A549 (cell line): Measurements from ENCODE around the gene UBE3C. TPM values are rescaled to one million over a fixed set of nuclear protein-coding genes. Genes with fewer than 3 reads are reported as not detected.

Experiments
- ATAC-seq, 2 experiments: fragments of 200-7000 bp in 1 of 2; fragments of >200 bp in 1 of 2; cut with Nextera tagmentation in 1 of 2; cut with Tn5 transposase in 1 of 2; 3 replicates each; pipeline versions ENCODE4 v1.8.0 to v1.9.1; 2018 to 2020; ENCODE audit warnings: mild to moderate bottlenecking in 1 of 2, moderate library complexity in 1 of 2
- CTCF ChIA-PET: fragments of 300-600 bp; sonication (Branson Sonifier 250); formaldehyde crosslinking; extraction: SDS; loops from one replicate; lab custom pipeline; 2021; ENCODE audit warnings: antibody characterized with exemption, inconsistent platforms; lab: Yijun Ruan, JAX
- POLR2A ChIA-PET: fragments of 350-600 bp; formaldehyde crosslinking; extraction: SDS; loops from one replicate; lab custom pipeline; 2021; ENCODE audit warnings: antibody characterized with exemption, inconsistent platforms; lab: Yijun Ruan, JAX
- DNase-seq, 2 experiments: peaks; one replicate each; pipeline versions ENCODE4 v3.0.0 to v3.0.0-alpha.2; 2011 to 2016; ENCODE audit warnings: low read depth in 1 of 2, low spot score in 1 of 2
- FAIRE-seq: peaks from 2 replicates; lab custom pipeline; 2011; peaks lifted over from hg19 to GRCh38; lab: Jason Lieb, UNC
- H3K27ac ChIP-seq, 2 experiments: fragments of >200 bp; sonication (Bioruptor Twin); formaldehyde crosslinking; 3 replicates each; pipeline ENCODE4 v1.5.1; 2016 to 2017
- H3K4me1 ChIP-seq: fragments of >200 bp; sonication (Bioruptor Twin); formaldehyde crosslinking; 3 replicates; pipeline ENCODE4 v1.6.1; 2016
- H3K4me2 ChIP-seq: fragments of >200 bp; sonication (Bioruptor Twin); formaldehyde crosslinking; 3 replicates; pipeline ENCODE4 v1.6.1; 2016
- H3K4me3 ChIP-seq: fragments of >200 bp; sonication (Bioruptor Twin); formaldehyde crosslinking; 3 replicates; pipeline ENCODE4 v1.5.1; 2016
- H3K9me3 ChIP-seq: fragments of >200 bp; sonication (Bioruptor Twin); formaldehyde crosslinking; 3 replicates; pipeline ENCODE4 v1.6.1; 2016
- BHLHE40 ChIP-seq: IDR thresholded peaks from 2 replicates; pipeline ENCODE4 v1.6.1; 2012; ENCODE audit warnings: low read depth, low read length, inconsistent platforms
- CBX2 ChIP-seq: fragments of 200-600 bp; sonication (generic); IDR thresholded peaks from 2 replicates; pipeline ENCODE4 v1.6.1; 2016; ENCODE audit warnings: low read depth, mild to moderate bottlenecking, borderline replicate concordance
- CBX8 ChIP-seq: fragments of 200-600 bp; sonication (generic); IDR thresholded peaks from 2 replicates; pipeline ENCODE4 v1.6.1; 2016
- CEBPB ChIP-seq, 2 experiments: fragments of >200 bp in 1 of 2; sonication (Bioruptor Twin) in 1 of 2; formaldehyde crosslinking in 1 of 2; IDR thresholded peaks; 2 replicates each; pipeline ENCODE4 v1.6.1; 2012 to 2016
- CHD2 ChIP-seq: fragments of 150-350 bp; IDR thresholded peaks from 2 replicates; pipeline ENCODE4 v1.6.1; 2014; ENCODE audit warnings: low read length; ENCODE audit not compliant: partially characterized antibody
- CHD4 ChIP-seq: fragments of 200-600 bp; sonication (generic); IDR thresholded peaks from 2 replicates; pipeline ENCODE4 v1.6.1; 2016; ENCODE audit warnings: antibody characterized with exemption, mild to moderate bottlenecking, borderline replicate concordance
- EHMT2 ChIP-seq: fragments of 200-600 bp; sonication (generic); IDR thresholded peaks from 2 replicates; pipeline ENCODE4 v1.6.1; 2016; ENCODE audit warnings: antibody characterized with exemption, low read depth, mild to moderate bottlenecking, moderate library complexity
- ESRRA ChIP-seq: fragments of 150-350 bp; IDR thresholded peaks from 2 replicates; pipeline ENCODE4 v1.6.1; 2014; ENCODE audit warnings: mild to moderate bottlenecking, low read length, borderline replicate concordance
- GATA3 ChIP-seq: IDR thresholded peaks from 2 replicates; pipeline ENCODE4 v1.6.1; 2012; ENCODE audit warnings: borderline replicate concordance
- HEYL ChIP-seq: fragments of 250-450 bp; sonication (Bioruptor Pico); IDR thresholded peaks from 2 replicates; pipeline ENCODE4 v1.8.0; 2021; ENCODE audit warnings: mild to moderate bottlenecking, moderate library complexity
- HOXB13 ChIP-seq: fragments of 250-450 bp; sonication (Bioruptor Pico); IDR thresholded peaks from 2 replicates; pipeline ENCODE4 v1.5.0; 2020; ENCODE audit warnings: low read depth, mild to moderate bottlenecking, moderate library complexity
- HOXB5 ChIP-seq: fragments of 250-450 bp; sonication (Bioruptor Pico); IDR thresholded peaks from 2 replicates; pipeline ENCODE4 v1.5.0; 2020; ENCODE audit warnings: mild to moderate bottlenecking, moderate library complexity
- JUN ChIP-seq, 2 experiments: fragments of >200 bp; sonication (Bioruptor Twin); formaldehyde crosslinking; IDR thresholded peaks; 2 replicates in 1 of 2; 3 replicates in 1 of 2; pipeline ENCODE4 v1.6.1; 2016 to 2017
- JUNB ChIP-seq: fragments of >200 bp; sonication (Bioruptor Twin); formaldehyde crosslinking; IDR thresholded peaks from 2 replicates; pipeline ENCODE4 v1.6.1; 2016
- KDM1A ChIP-seq: fragments of 200-600 bp; sonication (generic); IDR thresholded peaks from 2 replicates; pipeline ENCODE4 v1.6.1; 2016; ENCODE audit warnings: low read depth, mild to moderate bottlenecking
- KDM5A ChIP-seq: fragments of 200-600 bp; sonication (generic); IDR thresholded peaks from 2 replicates; pipeline ENCODE4 v1.6.1; 2016; ENCODE audit warnings: antibody characterized with exemption, mild to moderate bottlenecking
- MAFK ChIP-seq: fragments of 450-650 bp; IDR thresholded peaks from 2 replicates; pipeline ENCODE4 v1.6.1; 2014; ENCODE audit not compliant: partially characterized antibody
- NPAS2 ChIP-seq: fragments of 250-450 bp; sonication (Bioruptor Pico); IDR thresholded peaks from 2 replicates; pipeline ENCODE4 v1.8.0; 2022; ENCODE audit warnings: mild to moderate bottlenecking, moderate library complexity, borderline replicate concordance
- NR3C1 ChIP-seq: fragments of >200 bp; sonication (Bioruptor Twin); formaldehyde crosslinking; IDR thresholded peaks from 3 replicates; pipeline ENCODE4 v1.6.1; 2017
- PBX3 ChIP-seq: IDR thresholded peaks from 2 replicates; pipeline ENCODE4 v1.6.1; 2012
- PHF8 ChIP-seq: fragments of 200-600 bp; sonication (generic); IDR thresholded peaks from 2 replicates; pipeline ENCODE4 v1.6.1; 2016; ENCODE audit warnings: low read depth, mild to moderate bottlenecking, antibody characterized with exemption, moderate library complexity, borderline replicate concordance
- POLR2A ChIP-seq: IDR thresholded peaks from 2 replicates; pipeline ENCODE4 v1.6.1; 2012; ENCODE audit warnings: mild to moderate bottlenecking, low read length
- REST ChIP-seq: fragments of 200-600 bp; sonication (generic); IDR thresholded peaks from 2 replicates; pipeline ENCODE4 v1.6.1; 2016; ENCODE audit warnings: antibody characterized with exemption, mild to moderate bottlenecking, moderate library complexity
- RNF2 ChIP-seq: fragments of 200-600 bp; sonication (generic); IDR thresholded peaks from 2 replicates; pipeline ENCODE4 v1.6.1; 2016; ENCODE audit warnings: low read depth, mild to moderate bottlenecking, antibody characterized with exemption, moderate library complexity, borderline replicate concordance
- SMC3 ChIP-seq: fragments of >200 bp; sonication (Bioruptor Twin); formaldehyde crosslinking; IDR thresholded peaks from 3 replicates; pipeline ENCODE4 v1.6.1; 2018; ENCODE audit warnings: inconsistent platforms
- SREBF2 ChIP-seq: fragments of 450-650 bp; IDR thresholded peaks from 2 replicates; pipeline ENCODE4 v1.6.1; 2014; ENCODE audit warnings: mild to moderate bottlenecking, moderate library complexity
- TP53 ChIP-seq: fragments of 250-450 bp; sonication (Bioruptor Pico); IDR thresholded peaks from 2 replicates; pipeline ENCODE4 v1.5.0; 2021; ENCODE audit warnings: mild to moderate bottlenecking, moderate library complexity
- ZC3H11A ChIP-seq: fragments of 450-650 bp; IDR thresholded peaks from 2 replicates; pipeline ENCODE4 v1.6.1; 2014; ENCODE audit warnings: antibody characterized with exemption, mild to moderate bottlenecking
- ZFP36 ChIP-seq: fragments of 450-650 bp; IDR thresholded peaks from 2 replicates; pipeline ENCODE4 v1.6.1; 2014; ENCODE audit warnings: borderline replicate concordance; ENCODE audit not compliant: partially characterized antibody
- ZNF302 ChIP-seq: fragments of 250-450 bp; sonication (Bioruptor Pico); IDR thresholded peaks from 2 replicates; pipeline ENCODE4 v1.9.0; 2021; ENCODE audit warnings: inconsistent platforms, mild to moderate bottlenecking, moderate library complexity
- ZSCAN20 ChIP-seq: fragments of 250-450 bp; sonication (Bioruptor Pico); IDR thresholded peaks from 2 replicates; pipeline ENCODE4 v1.8.0; 2022; ENCODE audit warnings: mild to moderate bottlenecking, moderate library complexity
- WGBS: methylation state at CpG from one replicate; pipeline ENCODE4 v1.1.6; 2017; ENCODE audit errors: missing lambda C conversion rate; 5-methylcytosine and 5-hydroxymethylcytosine counted together
- polyA plus RNA-seq, 4 experiments: library from polyadenylated mRNA; depleted of rRNA in 3 of 4; stranded (reverse); fragments of >200 nt; fragmentation: RNase III in 1 of 4; extraction: RNeasy Plus Mini Kit Qiagen cat#74134 plus additional on column Dnase treatment in 1 of 4; gene quantifications; 2 replicates in 3 of 4; 3 replicates in 1 of 4; pipeline ENCODE4 v1.2.3, GENCODE V29; 2011 to 2017
- TF ChIP-seq, protein P1 (sequence below): IDR thresholded peaks from 2 replicates; pipeline ENCODE4 v1.6.1; 2012
- TF ChIP-seq, protein P2 (sequence below): IDR thresholded peaks from 2 replicates; pipeline ENCODE4 v1.6.1; 2012; ENCODE audit warnings: low read depth, borderline replicate concordance

Gene UBE3C
- polyA plus RNA-seq, 2 of the 4 experiments (the other 2 are of a cell fraction), result 52.1 to 73.2 TPM

DNA sequence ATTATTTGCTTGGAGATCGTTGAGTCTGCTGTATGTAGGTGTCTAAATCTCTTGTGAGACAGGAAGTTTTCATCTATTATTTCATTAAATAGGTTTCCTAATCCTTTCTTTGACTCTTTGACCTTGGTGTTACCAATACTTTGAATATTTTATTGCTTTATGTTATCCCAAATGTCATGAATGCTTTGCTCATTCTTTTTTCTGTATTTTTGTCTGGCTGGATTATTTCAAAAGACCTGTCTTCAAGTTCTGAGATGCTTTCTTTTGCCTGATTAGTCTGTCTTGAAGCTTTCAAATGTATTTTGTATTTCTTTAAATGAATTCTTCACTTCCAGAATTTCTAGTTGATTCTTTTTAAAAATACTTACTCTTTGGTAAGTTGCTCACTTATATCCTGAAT lies 27.3 kb downstream of the UBE3C start:
- DNase-seq, result no peak
- TF ChIP-seq SREBF2, result no peak
- no peak for TF ChIP-seq MAFK
- TF ChIP-seq ZNF302 (CRISPR knock-in tag), result no peak
- no peak for TF ChIP-seq POLR2A
- TF ChIP-seq NPAS2 (CRISPR knock-in tag), result no peak
- no peak for TF ChIP-seq JUN (IDR thresholded peaks at IDR 0.05)
- TF ChIP-seq CHD2, result no peak
- no peak for TF ChIP-seq TP53
- TF ChIP-seq PHF8, result no peak
- TF ChIP-seq GATA3, result no peak
- TF ChIP-seq NR3C1, result no peak
- no peak for TF ChIP-seq SMC3
- TF ChIP-seq HEYL, result no peak
- TF ChIP-seq ZSCAN20 (CRISPR knock-in tag), result no peak
- Histone ChIP-seq H3K4me1 (no peaks in the 10 kb centered on the region), H3K27ac (no peak overlapping the region), H3K4me3 (no peak overlapping the region), H3K4me2 (no peak overlapping the region), H3K9me3 (no peaks in the 10 kb centered on the region)
- no peak for FAIRE-seq
- ChIA-PET CTCF (interaction anchor here (0.7 kb wide), 1 partner anchor 20 kb away, joined by 4 read pairs; no protein-coding TSS in a partner anchor), POLR2A (no interaction called here)
- no peak for ATAC-seq
- WGBS, result 77% methylated on average over 1 of the region's 1 CpG

DNA sequence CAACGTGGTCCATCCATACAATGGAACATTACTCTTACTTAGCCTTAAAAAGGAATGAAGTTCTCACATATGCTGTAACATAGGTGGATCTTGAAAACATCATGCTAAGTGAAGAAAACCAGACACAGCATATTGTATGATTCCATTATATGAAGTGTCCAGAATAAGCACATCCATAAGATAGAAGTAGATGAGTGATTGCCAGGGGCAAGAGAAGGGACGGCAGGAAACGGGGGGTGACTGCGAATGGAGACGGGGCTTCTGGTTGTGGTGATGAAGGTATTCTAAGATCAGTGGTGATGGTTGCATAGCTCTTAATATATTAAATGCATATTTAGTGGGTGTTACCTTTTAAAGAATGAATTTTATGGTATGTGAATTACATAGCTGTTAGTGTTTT lies 29.8 kb downstream of the UBE3C start:
- ATAC-seq (no peak), FAIRE-seq (no peak)
- H3K9me3 ChIP-seq, result no peaks in the 10 kb centered on the region
- WGBS, result 93% methylated on average over 5 of the region's 5 CpGs
- CTCF ChIA-PET, result no interaction called here
- no peaks in the 10 kb centered on the region for H3K4me1 ChIP-seq
- no peak overlapping the region for H3K27ac ChIP-seq
- H3K4me3 ChIP-seq, result no peak overlapping the region
- TF ChIP-seq ZFP36, result no peak
- TF ChIP-seq CHD4, result no peak
- no peak for TF ChIP-seq BHLHE40
- TF ChIP-seq ZC3H11A, result no peak
- TF ChIP-seq PHF8, result no peak
- no peak for TF ChIP-seq PBX3
- no peak for TF ChIP-seq KDM1A
- no peak for TF ChIP-seq TP53
- no peak for TF ChIP-seq HOXB13
- TF ChIP-seq, protein P1, sequence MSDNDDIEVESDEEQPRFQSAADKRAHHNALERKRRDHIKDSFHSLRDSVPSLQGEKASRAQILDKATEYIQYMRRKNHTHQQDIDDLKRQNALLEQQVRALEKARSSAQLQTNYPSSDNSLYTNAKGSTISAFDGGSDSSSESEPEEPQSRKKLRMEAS, result no peak
- no peak for TF ChIP-seq ESRRA
- no peak for TF ChIP-seq RNF2
- TF ChIP-seq CBX2, result no peak
- TF ChIP-seq, all 56 proteins: peak for 0
- POLR2A ChIA-PET, result no interaction called here
- no peak overlapping the region for H3K4me2 ChIP-seq
- no peak for DNase-seq

DNA sequence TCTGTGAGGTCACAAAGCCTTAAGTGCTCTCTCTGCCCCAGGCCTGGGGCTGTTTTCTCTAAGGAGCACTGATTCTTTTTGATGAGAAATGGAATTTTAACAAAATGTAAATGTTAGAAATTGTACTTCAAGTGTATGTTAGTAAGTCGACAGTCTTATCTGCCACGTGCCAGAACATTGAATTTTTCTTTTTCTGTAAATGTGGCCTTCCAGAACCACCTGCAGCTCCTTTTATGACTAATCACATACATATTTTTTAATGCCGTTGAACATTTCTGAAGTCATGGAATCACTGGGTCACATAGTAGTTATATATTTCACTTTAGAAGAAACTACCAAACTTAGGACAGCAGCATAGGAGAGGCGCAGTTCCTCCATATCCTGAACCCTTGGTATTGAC lies 38.0 kb downstream of the UBE3C start:
- 78% methylated on average over 4 of the region's 4 CpGs for WGBS
- ChIA-PET POLR2A (no interaction called here), CTCF (interaction anchor here (0.6 kb wide), 1 partner anchor 54 kb away, joined by 3 read pairs; no protein-coding TSS in a partner anchor)
- no peak for ATAC-seq
- no peak for DNase-seq
- no peak for FAIRE-seq
- H3K9me3 ChIP-seq, result no peaks in the 10 kb centered on the region
- no peaks in the 10 kb centered on the region for H3K4me1 ChIP-seq
- H3K4me3 ChIP-seq, result no peak overlapping the region
- no peak overlapping the region for H3K4me2 ChIP-seq
- no peak overlapping the region for H3K27ac ChIP-seq
- TF ChIP-seq, protein P2, sequence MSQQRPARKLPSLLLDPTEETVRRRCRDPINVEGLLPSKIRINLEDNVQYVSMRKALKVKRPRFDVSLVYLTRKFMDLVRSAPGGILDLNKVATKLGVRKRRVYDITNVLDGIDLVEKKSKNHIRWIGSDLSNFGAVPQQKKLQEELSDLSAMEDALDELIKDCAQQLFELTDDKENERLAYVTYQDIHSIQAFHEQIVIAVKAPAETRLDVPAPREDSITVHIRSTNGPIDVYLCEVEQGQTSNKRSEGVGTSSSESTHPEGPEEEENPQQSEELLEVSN, result no peak
- TF ChIP-seq HOXB5 (CRISPR knock-in tag) (no peak), EHMT2 (no peak), PBX3 (no peak), KDM5A (no peak), REST (no peak), CEBPB (IDR thresholded peaks at IDR 0.05) (no peak), JUNB (no peak), CBX8 (no peak), HEYL (no peak), BHLHE40 (no peak)
